ENCODE results near the gene ANAPC10.

DNA sequence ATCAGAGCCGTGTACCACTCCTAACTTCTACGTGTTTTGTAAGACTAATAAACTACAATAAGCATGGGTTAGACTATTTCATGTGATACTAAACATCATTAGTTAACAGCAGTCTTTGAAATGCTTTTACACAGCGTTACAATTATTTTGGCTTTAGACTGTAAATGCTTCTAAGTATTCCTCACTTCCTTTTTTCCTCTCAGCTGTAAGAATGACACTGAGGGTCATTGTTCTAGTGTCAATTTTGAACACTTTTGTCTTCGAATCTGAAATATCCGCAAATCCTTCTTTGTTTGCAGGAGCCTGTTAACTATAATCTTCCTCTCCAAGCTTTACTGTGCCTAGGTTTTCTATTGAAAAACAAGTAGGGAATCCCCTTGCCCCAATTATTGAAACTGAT lies 1.7 kb upstream of the ANAPC10 start:
- TF ChIP-seq SP1 (IDR thresholded peaks at IDR 0.05) (no peak), NFRKB (IDR thresholded peaks at IDR 0.05) (no peak), SUZ12 (IDR thresholded peaks at IDR 0.05) (no peak), CTBP1 (IDR thresholded peaks at IDR 0.05; ENCODE audit: borderline replicate concordance) (no peak), FOXK2 (IDR thresholded peaks at IDR 0.05) (no peak), FOXA1 (IDR thresholded peaks at IDR 0.05) (no peak), FOXM1 (IDR thresholded peaks at IDR 0.05; ENCODE audit: borderline replicate concordance) (no peak), LEF1 (IDR thresholded peaks at IDR 0.05; ENCODE audit: borderline replicate concordance) (no peak)
- TF ChIP-seq, protein P1, sequence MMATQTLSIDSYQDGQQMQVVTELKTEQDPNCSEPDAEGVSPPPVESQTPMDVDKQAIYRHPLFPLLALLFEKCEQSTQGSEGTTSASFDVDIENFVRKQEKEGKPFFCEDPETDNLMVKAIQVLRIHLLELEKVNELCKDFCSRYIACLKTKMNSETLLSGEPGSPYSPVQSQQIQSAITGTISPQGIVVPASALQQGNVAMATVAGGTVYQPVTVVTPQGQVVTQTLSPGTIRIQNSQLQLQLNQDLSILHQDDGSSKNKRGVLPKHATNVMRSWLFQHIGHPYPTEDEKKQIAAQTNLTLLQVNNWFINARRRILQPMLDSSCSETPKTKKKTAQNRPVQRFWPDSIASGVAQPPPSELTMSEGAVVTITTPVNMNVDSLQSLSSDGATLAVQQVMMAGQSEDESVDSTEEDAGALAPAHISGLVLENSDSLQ (IDR thresholded peaks at IDR 0.05): no peak

Data from HEK293T (cell line).